GM19239 (cell line): ENCODE results near the gene KCNH3.
"Not testable (repeated sequence)": the region's sequence is repeated elsewhere in the genome, so short reads cannot be mapped to it uniquely, and the experiment has no call there.

ENCODE experiments used
- DNase-seq: peaks from one replicate; pipeline ENCODE4 v3.0.0; 2011; ENCODE audit warnings: low spot score; ENCODE audit not compliant: insufficient read length
- FAIRE-seq: peaks from 2 replicates; lab custom pipeline; 2011; peaks lifted over from hg19 to GRCh38; lab: Jason Lieb, UNC

The KCNH3 gene

GRCh38 chr12:49527361-49528130, 11.3 kb upstream of the KCNH3 start:
- DNase-seq, result no peak
- no peak for FAIRE-seq

DNA sequence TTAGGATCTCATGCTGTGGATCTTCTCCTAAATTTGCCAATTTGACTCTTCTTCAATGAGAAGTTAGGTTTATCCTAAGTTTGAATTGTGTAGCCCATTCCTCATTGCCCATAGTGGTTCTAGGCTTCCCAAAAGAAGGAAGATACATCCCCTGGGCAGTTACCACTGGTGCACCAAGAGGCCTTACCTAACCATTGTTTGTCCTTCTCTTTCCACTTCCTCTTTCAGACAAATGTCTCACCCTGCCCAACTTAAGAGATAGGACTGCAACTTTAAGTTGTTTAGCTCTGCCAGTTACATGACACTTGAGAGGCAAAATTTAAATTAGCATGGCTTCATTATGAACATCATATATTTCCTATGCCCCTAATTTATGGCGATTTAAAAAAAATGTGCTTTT, 9.4 kb upstream of the KCNH3 start:
- FAIRE-seq, result no peak
- no peak for DNase-seq

DNA sequence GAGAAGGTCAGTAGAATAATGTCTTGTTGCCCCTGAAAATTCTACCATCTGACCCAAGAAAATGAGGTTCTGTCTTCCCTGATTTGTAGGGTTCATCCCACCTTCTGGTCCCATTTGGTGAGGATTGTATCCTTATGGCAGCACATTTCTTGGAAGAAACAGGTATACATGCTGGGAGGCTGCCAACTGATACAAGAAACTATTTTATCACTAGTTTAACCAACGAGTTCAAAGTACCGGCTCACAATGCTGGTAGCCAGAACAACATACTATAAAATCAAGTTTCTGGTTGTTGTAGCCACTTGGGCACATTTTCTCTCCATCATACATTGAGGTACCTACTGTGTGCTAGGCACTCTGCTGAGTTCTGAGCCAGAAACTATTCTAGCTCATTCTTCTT, 7.1 kb upstream of the KCNH3 start:
- FAIRE-seq (no peak), DNase-seq (no peak)

GRCh38 chr12:49533331-49533730, 5.5 kb upstream of the KCNH3 start:
- DNase-seq (no peak), FAIRE-seq (no peak)

DNA sequence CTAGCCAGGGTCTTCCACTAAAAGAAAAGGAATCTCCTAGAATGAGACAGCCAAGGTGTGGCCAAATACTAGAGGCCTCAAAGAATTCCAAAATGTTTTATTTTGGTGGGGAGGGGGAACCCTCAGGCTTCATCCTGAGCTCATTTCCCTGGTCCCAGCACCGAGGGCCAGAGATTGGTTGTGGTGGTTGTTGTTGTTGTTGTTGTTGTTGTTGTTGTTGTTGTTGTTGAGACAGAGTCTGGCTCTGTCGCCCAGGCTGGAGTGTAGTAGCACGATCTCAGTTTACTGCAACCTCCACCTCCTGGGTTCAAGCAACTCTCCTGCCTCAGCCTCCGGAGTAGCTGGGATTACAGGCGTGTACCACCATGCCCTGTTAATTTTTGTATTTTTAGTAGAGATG, 4.7 kb upstream of the KCNH3 start:
- not testable (repeated sequence) for DNase-seq, FAIRE-seq

- FAIRE-seq, result no peak
These were observed 4.0 kb upstream of the KCNH3 start for GRCh38 chr12:49534731-49535278.

GRCh38 chr12:49535921-49536525, 2.8 kb upstream of the KCNH3 start:
- DNase-seq (no peak), FAIRE-seq (no peak)

More at GRCh38 chr12:49534731-49535278, 4.0 kb upstream of the KCNH3 start:
- no peak for DNase-seq

GRCh38 chr12:49536526-49537071, 2.2 kb upstream of the KCNH3 start:
- no peak for DNase-seq
- no peak for FAIRE-seq

- DNase-seq (no peak), FAIRE-seq (no peak)
These were observed 1.5 kb upstream of the KCNH3 start for GRCh38 chr12:49537231-49537751.

GRCh38 chr12:49537752-49538509, 899 bp upstream of the KCNH3 start:
- FAIRE-seq, result no peak
- DNase-seq, result no peak

GRCh38 chr12:49539406-49540228, 787 bp downstream of the KCNH3 start:
- no peak for DNase-seq
- no peak for FAIRE-seq

DNA sequence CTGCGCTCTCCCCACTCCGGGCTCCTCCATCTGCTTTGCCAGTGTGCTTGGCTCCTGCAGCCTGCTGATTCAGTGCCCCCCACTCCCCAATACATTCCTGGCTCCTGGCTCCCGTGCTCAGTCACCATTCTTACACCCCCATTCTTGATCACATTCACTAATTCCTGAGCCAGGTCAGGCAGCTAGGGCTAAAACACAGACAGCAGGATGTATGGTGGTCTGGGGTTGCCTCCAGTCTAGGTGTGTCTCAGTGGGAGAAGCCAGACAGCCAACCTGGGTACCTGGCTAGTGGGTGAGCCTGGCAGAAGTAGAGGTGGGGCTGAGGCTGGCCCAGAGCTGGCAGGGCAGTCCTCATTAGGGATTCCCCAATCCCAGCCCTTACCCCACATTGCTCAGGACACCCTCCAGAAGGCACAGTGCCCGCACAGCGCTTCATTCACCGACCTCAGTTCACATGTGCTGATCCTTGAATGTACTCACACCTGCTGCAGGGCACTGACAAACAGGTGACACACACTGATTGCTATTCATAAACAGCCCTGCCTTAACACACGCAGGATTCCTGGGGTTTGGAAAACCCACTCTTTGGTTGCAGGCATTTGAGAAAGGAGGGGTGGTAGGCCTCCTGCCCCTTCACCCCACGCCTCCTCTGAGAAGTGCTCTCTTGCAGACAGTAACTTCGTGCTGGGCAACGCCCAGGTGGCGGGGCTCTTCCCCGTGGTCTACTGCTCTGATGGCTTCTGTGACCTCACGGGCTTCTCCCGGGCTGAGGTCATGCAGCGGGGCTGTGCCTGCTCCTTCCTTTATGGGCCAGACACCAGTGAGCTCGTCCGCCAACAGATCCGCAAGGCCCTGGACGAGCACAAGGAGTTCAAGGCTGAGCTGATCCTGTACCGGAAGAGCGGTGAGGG, 1.7 kb downstream of the KCNH3 start:
- DNase-seq, result no peak
- no peak for FAIRE-seq

GRCh38 chr12:49541140-49541861, 2.5 kb downstream of the KCNH3 start:
- DNase-seq (no peak), FAIRE-seq (no peak)

- DNase-seq (no peak), FAIRE-seq (no peak)
These were observed 3.2 kb downstream of the KCNH3 start for GRCh38 chr12:49541911-49542505.

DNA sequence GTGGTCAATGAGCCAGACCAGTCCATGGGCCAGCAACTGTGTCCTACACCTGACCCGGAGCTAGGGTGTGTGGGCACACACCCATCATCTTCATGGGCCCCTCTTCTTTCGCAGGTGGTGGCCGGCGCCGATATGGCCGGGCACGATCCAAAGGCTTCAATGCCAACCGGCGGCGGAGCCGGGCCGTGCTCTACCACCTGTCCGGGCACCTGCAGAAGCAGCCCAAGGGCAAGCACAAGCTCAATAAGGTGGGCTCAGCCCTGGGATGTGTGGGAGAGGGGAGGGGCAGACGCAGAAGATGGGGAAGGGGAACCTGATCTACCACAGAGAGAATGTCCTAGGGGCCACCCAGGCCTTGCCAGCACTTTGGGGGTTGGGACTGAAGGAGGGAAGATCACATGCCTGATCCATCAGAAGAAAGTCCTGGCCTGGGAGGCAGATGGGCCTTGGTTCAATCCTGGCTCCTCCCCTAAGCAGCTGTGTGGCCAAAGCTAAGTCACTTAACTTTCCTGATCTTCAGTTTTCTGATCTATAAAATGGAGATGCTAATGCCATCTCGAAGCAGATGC, 3.8 kb downstream of the KCNH3 start:
- no peak for FAIRE-seq
- no peak for DNase-seq

GRCh38 chr12:49543221-49543913, 4.5 kb downstream of the KCNH3 start:
- no peak for FAIRE-seq

More at GRCh38 chr12:49543221-49543913, 4.5 kb downstream of the KCNH3 start:
- no peak for DNase-seq
